ENCODE results near the gene VWA8.

VWA8 gene

DNA sequence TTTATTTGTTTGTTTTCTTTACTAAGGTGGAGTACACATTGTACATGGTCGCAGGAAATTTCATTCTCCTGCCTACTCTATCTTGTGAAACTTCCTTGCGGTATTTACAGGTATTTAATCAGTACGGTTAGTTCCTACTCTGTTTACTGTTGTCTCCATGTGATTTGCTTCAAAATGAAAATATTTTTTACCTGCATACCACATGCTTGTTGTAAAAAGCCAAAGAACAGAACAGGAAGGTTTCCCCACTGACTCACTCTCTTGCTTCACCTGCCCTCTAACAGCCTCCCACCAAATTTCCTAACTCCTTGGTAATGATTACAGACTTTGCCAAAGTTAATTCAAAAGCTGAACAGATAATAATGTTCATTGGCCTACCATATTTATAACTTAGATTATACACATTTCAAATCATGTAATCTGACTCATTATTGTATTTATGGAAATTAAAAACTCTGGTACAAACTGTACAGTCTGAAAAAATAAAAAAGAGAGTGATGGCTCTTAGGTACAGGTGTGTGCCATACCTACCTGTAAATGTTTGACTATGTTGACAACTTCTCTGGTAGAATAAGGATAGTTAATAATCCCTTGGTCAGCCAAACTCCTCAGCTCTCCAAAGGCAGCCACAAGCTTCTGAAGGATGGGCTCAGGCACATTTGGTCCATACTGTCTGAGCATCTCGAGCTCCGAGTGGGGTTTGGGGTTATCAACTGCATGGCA is 239.9 kb downstream of the VWA8 start:
- no peak for DNase-seq

DNA sequence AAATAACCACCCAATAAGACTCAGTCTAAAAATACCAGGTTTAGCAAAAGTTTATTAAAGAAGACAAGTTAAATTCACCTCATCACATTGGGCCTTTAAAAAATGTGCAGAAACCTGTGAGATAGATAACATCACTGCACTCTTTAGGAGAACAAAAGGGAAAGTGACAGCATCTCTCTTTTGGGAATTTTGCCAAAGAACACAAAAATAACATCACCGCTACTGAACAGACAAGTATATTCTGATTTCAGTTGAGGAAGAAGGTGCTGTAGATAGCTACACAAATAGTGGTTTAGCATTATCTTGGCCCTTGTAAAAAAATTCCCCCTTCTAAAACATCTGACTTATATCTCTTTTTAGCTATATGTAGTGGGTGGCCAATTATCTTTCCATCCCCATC is 244.7 kb downstream of the VWA8 start:
- no peak for DNase-seq

DNA sequence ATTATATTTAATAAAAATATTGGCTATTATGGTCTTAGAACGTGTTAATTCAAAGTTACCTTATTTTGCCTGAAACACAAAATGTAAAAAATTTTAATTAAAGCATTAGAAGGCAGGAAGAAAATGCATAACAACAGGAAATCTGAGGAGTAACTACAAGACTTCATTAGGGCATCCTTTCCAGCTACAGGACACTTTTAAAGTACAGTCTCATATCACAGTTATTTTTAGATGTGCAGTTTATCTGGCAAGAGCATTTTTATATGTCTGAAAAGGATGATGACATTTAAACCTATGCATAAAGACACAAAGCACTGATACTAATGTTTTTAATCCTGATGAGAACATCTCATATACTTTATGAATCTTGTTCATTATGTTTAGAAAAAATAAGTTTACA is 247.5 kb downstream of the VWA8 start:
- DNase-seq: no peak

DNA sequence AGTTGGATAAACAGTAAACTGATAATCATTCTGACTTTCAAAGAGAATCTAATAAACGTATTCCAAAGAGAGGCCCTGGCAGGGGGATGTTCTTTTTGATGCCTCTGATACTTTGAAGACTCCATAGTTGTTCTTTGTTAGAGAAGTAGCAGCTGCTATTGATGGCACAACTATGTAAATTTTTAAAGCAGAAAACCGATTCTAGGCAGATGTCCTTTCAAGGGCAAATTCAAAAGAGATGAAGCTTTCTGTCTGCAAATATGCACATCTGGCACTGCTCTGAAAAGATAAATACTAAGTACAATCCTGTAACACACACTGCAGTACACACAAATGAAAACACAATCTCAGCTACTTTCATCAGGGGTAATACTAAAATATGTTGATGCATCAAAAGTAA is 250.1 kb downstream of the VWA8 start:
- DNase-seq: no peak

DNA sequence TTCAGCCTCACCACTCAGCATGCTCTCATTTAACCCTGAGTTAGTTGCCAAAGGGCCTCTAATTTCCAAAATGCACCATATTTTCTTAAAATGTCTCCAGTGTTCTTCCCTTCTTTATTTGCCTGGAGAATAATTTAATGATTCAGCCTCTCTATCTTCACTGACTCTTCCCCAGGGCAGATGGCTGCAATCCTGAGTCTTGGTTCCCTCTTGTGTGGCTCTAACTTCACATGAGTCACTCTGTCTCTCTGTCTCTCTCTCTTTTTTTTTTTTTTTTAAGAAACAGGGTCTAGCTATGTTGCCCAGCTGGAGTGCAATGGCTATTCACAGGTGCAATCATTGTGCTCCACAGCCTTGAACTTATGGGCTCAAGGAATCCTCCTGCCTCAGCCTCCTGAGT is 251.4 kb downstream of the VWA8 start:
- no peak for DNase-seq

DNA sequence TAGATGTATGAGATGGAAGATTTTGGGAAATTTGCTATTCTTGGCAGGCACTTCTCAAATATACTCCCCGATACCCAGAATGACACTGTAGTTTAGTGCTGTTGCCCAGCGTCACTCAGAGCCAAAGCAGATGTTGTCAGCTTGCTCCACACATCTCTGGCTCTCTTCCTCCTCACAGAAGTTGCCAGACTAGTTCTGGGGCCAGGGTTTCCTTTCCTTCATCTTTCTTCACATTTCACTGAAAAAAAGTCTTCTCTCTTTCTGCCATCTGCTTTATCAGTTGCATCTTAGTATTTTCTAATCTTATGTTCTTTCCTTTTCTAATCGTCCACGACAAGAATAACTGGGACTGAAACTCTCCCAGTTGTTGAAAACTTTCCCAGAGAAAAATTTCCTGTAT is 252.2 kb downstream of the VWA8 start:
- DNase-seq: no peak

DNA sequence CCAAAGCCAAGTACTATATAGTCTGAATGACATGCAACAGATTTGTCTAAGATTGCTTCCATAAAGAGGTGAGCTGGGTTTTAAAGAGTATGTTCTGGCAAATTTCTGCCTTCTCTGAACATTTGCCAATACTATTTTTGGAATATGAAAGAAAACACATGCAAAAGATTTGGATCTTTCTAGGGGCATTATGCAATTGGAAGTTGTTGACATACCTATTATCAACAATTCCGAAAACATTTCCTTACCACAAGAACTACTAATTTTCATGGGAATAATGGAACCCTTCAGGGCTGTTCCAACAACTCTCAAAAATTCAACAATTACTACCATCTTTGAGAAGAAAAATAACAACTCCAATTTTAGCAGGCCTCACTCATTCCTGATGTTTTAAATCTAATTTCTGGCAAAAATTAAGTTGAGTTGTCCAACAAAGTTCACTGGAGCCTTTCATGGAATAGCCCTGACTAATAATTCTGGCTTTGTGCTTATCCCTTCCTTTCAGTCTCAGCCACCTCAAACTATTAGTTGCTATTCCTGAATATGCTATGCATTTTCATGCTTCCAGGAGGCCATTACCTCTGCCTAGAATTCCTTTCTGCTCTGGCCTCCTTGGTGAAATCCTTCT is 253.6 kb downstream of the VWA8 start:
- no peak for DNase-seq

DNA sequence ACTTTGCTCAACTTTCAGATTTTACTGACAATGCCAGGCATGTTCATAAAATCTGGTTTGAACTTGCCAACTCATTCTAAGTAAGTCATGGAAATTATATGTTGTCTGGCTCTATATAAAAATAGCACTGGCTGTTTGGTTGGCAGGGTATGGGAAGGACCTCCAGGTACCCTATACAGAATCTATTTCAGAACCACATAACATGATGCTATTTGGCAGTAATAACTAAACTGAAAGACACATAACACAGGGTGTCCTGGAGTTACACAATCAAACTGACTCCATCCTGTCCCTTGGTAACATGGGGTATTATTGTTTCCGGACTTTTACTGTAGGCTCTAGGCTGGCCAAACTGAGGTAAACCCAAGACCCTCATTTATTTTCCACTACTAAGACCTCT is 254.8 kb downstream of the VWA8 start:
- DNase-seq: no peak

DNA sequence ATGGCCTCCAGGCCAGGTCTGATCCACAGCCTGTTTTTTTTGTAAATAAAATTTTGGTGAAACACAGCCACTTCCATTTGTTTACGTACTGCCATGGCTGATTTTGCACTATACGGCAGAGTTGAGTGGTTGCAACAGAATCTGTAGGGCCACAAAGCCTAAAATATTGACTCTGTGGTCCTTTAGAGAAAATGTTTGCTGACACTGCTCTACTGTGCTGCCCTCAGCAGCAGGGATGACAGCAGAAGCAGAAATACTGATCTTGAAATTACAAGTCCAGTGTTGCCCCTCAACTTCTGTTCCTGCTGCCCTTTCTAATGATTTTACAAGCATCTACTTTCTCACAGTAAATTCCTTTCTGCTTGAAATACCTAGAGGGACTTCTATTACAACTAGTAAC is 258.4 kb downstream of the VWA8 start:
- no peak for DNase-seq

DNA sequence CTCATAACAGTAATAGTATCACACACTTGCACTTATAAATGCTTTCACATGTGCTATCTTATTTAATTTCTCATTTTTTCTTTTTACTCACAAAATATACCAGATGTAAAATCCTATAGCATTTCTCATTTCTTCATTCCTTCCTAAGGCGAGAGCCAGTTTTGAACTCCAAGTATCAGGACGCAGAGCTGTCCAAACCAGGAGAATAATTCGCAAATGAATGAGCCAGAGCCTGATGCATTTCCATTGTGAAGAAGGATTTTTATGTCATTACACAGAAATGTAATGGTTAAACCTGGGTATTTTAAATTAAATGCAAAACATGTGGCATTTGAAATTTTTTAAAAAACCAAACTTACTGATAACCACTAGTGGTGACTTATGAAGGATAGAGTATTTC is 259.2 kb downstream of the VWA8 start:
- no peak for DNase-seq

DNA sequence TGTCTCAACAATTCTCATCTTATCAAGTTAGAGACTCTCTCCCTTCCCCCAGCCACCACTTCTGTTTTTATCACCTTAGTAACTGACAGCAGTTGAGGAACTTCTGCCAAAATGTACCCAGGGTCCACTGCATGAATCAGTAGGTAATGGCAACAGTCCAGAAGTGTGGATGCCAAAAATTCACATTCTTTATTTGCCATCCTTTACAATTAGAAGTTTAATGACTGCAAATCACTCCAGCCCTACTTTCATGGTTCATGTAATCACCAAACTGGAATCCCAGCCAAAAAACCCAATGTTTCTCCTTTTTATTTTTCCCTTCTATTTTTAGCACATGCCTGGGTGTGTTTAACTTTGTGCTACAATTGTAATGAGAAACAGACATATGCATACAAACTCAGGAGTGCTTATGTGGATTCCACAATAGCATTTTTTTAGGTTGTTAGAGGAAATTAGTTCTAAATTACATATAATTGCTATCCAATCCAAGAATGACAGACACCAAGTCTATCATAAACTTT is 260.1 kb downstream of the VWA8 start:
- no peak for DNase-seq

DNA sequence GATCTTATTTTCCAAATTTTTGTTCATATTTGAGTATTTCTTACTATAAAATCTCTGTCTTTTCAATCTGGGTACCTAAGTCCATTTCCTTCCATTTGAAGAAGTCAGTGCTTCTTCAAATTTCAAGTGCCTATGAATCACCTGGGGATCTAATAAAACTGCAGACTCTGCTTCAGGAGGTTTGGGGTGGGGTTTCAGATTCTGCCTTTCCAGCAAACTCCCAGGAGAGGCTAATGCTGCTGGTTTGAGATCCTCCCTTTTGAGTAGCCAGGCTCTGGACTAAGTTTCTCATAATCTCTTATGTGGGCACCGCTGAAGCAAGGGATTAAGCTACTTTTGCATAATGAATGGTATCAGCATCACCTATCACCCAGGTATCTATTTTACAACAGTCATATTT is 261.1 kb downstream of the VWA8 start:
- DNase-seq: no peak

DNA sequence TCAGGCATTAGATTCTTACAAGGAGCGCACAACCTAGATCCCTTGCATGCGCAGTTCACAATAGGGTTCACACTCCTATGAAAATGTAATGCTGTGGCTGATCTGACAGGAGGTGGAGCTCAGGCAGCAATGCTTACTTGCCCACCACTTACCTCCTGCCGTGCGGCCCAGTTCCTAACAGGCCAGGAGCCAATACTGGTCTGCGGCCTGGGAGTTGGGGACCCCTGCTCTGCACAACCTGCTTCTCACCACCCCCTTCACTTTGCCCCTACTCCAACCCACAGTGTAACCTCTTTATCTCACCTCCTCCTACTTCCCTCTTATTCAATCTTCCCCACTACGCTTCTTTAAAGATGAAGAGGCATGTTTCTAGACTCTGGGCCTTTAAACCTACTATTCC is 263.3 kb downstream of the VWA8 start:
- DNase-seq: no peak

DNA sequence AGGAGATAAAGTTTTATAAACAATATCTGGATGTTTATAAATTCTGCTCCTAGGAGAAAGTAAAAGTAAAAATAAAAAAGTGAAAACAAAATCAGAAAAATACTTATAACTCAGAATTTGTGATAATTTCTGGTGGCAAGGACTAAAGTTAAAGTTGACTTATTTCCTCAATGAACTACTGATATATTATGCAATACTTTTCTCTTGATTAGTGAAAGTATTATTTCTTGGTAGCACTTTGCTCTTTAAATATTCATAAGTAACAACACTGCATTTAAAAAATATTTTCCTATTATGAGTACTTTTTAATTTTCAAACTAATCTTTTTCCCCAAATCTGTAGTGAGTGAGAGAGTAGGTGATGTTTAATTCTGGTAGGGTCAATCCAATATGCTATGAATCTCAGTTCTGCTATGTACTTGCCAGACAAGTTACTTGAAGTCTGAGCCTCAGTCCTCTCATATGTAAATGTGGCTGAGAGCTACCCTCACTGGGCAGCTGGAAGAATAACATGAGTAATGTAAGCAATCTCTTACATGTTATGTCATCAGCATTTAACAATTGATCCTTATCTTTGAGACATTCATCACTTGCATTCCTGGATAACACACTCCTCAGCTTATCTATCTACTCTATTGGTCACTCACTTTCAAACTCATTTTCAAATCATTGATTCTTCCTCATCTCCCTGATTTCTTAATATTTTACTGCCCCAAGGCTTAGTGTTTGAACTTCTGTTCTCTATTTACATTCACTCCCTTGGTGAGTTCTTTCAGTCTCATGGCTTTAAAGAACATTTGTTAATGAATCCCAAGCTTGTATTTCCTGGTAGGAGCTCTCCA is 264.5 kb downstream of the VWA8 start:
- DNase-seq: no peak

DNA sequence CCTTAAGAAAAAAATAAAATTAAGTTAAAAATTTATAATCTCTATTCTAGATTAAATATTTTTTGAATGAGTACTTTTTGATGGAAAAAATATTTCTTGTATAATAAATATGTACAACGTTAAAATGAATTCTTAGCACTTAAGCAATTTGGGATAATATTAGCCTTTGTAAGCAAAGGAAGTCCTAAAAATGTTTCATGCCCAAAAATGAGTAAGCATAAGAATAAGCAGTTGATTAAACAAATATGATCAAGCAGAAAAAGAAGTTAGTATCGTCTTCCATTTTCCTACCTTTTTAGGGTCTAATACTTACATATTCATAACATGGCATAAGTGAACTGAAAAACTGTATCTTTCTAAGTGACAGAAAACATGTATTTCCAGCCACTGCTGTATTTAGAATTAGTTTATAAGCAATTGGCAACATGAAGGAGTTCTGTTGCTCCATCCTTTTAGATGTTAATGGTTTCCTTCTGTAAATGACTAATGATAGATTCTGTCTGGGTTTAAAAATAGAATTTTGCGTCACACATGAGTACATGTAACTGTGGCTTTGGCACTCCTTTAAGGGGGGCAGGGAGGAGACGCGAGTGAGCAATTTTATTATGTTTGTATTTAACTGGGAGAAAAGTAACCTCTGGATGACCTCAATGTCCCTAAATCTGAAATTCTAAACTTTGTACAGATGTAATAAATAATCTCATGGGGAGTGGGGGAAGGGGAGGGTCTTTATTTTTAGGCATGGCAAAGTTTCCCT is 266.2 kb downstream of the VWA8 start:
- no peak for DNase-seq

DNA sequence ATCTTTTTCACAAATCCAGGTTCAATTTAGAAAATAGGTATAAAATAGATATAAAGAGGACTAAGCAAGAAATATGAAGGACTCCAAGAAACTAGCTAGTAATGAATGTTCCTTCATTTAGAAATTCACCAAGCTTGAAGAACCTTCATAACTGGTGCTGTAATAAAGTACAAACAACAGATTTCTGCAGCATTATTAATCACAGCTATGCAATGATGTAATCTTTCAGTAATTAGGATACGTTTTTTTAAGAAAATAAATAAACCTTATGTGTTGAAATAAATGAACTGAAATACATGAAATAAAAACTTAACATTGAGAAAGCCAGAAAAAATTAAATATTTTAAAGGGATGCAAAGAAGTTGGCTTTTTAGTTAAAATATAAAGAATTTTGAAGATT is 267.5 kb downstream of the VWA8 start:
- no peak for DNase-seq

DNA sequence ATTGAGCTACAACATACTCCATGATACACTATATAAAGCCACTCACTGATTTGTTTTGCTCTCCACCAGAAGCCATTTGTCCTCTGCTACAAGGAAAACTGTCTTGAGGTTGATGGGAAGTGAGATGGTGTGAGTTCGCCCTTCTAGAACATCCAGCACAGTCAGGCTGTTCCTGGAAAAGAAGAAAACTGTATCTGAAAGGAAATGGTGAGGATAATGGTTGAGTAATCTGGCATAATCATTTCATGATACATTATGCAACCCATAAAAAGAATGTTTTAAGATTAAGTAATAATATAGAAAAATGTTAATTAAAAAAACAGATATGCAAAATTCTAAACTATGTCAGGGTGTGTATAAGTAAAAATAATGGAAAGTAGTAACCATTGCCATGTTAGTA is 269.6 kb downstream of the VWA8 start:
- DNase-seq: no peak

DNA sequence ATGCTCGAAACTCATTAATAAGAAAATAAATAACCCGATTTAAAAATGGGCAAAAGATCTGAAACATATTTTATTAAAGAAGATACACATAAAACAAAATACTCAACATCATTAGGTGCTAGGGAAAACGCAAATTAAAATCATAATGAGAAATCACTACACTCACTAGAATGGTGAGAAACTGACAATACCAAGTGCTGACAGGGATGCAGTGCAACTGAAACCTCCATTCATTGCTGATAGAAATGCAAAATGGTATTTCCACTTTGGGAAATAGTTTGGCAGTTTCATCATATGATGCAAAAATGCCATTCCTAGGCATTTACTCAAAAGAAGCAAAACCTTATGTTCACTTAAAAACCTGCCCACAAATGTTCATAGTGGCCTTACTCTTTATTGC is 278.1 kb downstream of the VWA8 start:
- DNase-seq: no peak

DNA sequence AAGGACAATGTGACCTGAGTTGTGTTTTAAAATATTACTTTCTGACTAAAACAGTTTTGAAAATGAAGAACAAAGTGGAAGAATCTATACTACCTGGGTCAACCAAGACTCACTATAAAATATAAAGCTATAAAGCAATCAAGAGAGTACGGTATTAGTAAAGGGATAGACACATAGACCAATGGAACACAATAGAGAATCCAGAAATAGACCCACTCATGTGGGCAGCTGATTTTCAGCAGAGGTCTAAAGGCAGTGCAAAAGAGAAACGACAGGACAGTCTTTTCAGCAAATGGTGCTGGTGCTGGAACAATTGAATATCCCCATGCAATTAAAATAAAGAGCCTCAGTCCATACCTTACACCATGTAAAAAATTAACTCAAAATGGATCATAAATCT is 278.9 kb downstream of the VWA8 start:
- DNase-seq: no peak

DNA sequence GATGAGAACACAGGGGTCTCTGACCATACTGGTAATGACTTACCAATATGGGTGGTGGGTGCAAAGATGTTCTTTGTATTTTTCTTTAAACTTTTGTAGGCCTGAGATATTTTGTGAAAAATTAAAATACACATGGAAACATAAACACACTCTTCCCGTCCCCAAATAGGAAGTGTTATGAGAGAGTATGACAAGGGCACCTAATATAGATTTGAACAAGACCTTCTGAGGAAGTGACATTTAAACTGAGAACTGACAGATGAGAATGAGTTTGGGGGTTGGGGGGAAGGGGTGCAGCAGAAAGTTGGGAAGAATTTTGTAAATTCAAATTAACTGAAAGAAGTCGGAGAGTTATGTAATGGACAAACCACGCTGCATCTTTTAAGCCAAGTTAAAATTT is 279.3 kb downstream of the VWA8 start:
- DNase-seq: no peak

DNA sequence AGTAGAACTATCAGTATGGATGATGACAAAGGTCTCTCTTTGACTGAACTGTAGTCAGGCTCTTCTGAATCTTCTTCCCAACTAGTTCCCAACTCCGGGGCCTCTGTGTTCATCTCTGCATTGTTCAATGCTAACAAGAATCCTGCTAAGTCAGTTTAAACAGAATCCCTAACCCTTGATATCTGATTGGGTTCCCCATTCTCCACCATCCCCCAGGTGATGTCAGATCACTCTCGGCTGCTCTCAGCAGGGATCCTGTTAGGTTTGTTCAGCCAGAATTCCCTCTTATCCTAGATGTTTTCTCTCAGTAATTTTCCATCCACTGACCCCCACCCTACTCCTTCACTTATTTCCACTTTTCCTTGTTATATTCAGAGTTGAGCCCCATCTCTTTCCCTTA is 280.0 kb downstream of the VWA8 start:
- no peak for DNase-seq

DNA sequence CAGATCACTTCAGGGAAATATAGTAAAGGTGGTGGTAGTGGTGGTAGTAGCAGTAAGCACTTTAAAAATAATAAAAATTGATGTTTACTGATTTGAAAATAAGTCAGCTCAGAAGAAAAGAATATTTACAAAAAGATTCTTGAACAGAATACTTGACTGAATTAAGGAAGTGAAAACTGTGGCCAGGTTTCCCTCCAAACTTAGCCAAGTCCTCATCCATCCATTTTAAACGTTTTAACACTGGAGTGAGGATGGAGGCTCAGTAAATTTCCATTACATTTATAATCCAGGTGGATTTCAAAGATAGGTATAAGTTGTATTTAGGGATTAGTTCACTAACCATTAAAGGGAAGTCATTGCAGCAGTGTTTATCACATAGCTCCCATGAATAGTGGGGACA is 282.1 kb downstream of the VWA8 start:
- no peak for DNase-seq

DNA sequence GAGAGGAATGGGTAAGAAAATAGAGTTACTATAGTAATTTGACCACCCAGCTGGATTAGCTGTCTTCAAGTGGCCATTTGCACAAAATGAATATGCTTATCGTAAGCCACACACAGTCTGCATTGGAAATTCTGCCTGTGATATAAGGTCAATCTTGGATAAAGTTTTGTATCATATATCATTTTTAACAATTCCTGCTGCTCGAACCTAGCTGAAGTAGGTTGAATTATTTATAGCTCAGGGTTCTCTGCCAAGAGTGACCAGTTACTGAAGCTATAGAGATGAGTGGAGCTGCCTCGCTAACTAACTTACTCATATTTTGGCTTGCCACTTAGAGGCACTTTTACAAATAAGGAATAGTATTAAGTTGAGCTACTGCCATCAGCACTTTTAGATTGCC is 282.7 kb downstream of the VWA8 start:
- no peak for DNase-seq

All from NCI-H2227 treated with DMSO at 0.1 percent for 48 hours (cell line).